Sigmoid colon (tissue), 7 donors: ENCODE data around the gene OPRL1. TPM values are rescaled to one million over a fixed set of nuclear protein-coding genes. Genes with fewer than 3 reads are reported as not detected.

ENCODE experiments used
- DNase-seq: peaks from one replicate; pipeline ENCODE4 v3.0.0-alpha.2; 2019
- H3K27ac ChIP-seq, 4 donors: fragments of 200-600 bp; sonication (generic); one replicate each; pipeline ENCODE4 v1.5.1; 2016 to 2019; ENCODE audit warnings: mild to moderate bottlenecking in 1 of 4
- H3K27me3 ChIP-seq, 3 donors: fragments of 200-600 bp; sonication (generic); one replicate each; pipeline ENCODE4 v1.5.1; 2019; ENCODE audit warnings: mild to moderate bottlenecking in 1 of 3
- H3K36me3 ChIP-seq, 4 donors: fragments of 200-600 bp; sonication (generic); one replicate each; pipeline ENCODE4 v1.5.1; 2016 to 2019
- H3K4me1 ChIP-seq, 4 donors: fragments of 200-600 bp; sonication (generic); one replicate each; pipeline ENCODE4 v1.5.1; 2017 to 2019
- H3K4me3 ChIP-seq, 4 donors: fragments of 200-600 bp; sonication (generic); one replicate each; pipeline ENCODE4 v1.5.1; 2017 to 2019; ENCODE audit warnings: mild to moderate bottlenecking in 2 of 4, moderate library complexity in 1 of 4
- H3K9me3 ChIP-seq, 4 donors: fragments of 200-600 bp in 3 of 4; sonication (generic) in 3 of 4; one replicate each; pipeline versions ENCODE4 v1.5.1 to v1.6.1; 2013 to 2019
- EP300 ChIP-seq, 4 donors: sonication (generic); formaldehyde crosslinking; IDR thresholded peaks; one replicate each; pipeline ENCODE4 v1.6.1; 2017; ENCODE audit warnings: antibody characterized with exemption in 4 of 4
- POLR2A ChIP-seq, 2 donors: fragments of 450-650 bp; IDR thresholded peaks; one replicate each; pipeline ENCODE4 v1.6.1; 2016; ENCODE audit warnings: antibody characterized with exemption in 2 of 2, mild to moderate bottlenecking in 2 of 2, moderate library complexity in 2 of 2
- POLR2AphosphoS5 ChIP-seq, 4 donors: sonication (generic); formaldehyde crosslinking; IDR thresholded peaks; one replicate each; pipeline ENCODE4 v1.6.1; 2017; ENCODE audit warnings: antibody characterized with exemption in 4 of 4
- WGBS, 2 donors: extraction: QIAGEN DNeasy Blood & Tissue Kit; methylation state at CpG; one replicate each; pipeline ENCODE4 v1.1.7; 2013; 5-methylcytosine and 5-hydroxymethylcytosine counted together
- intact Hi-C: fragments of 100-400 bp; cut with DNase I; formaldehyde crosslinking; loops from one replicate; pipeline ENCODE4 v1.15.1; 2023
- polyA plus RNA-seq, 3 donors: library from polyadenylated mRNA; stranded (reverse); fragments of 200-250 nt; gene quantifications; one replicate each; pipeline ENCODE4 v1.2.3, GENCODE V29; 2013
- total RNA-seq, 4 donors: library from RNA; depleted of rRNA; stranded (reverse); fragments of >200 nt; gene quantifications; one replicate each; pipeline ENCODE4 v1.1.0, GENCODE V29; 2016
- TF ChIP-seq, protein P1 (sequence below), 4 experiments: fragments of 450-650 bp in 3 of 4; fragments of 200-600 bp in 1 of 4; IDR thresholded peaks; one replicate each; pipeline ENCODE4 v1.5.1; 2016 to 2019; ENCODE audit warnings: antibody characterized with exemption in 4 of 4, mild to moderate bottlenecking in 3 of 4, moderate library complexity in 2 of 4
- donor health status: healthy with polysubstance abuse.
- donor health status: Bipolar disorder and iron deficiency.
- donor health status: healthy.

Gene OPRL1
- total and polyA plus RNA-seq, 7 donors, result under 0.01 to 2.2 (median 0.89) TPM; not detected in 1

DNA sequence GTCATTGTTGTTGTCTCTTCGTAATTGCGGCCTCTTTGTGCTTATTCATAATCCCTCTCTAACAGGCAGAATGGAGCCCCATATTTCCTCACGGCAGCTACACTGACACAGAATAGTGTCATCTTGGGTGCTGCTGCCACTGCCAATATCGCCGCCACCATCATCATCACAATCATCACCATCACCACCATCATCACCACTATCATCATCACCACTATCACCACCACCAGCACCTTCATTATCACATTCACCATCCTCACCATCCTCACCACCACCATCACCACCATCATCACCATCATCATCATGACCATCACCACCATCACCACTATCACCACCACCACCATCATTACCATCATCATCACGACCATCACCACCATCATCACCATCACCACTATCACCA is 16.7 kb downstream of the OPRL1 start:
- Histone ChIP-seq H3K9me3 (no peaks in the 10 kb centered on the region), H3K4me3 (no peak overlapping the region), H3K36me3 (no peaks in the 10 kb centered on the region), H3K4me1 (no peaks in the 10 kb centered on the region), H3K27me3 (peaks cover 11 to 53% (median 45%) of the 10 kb centered on the region in 3 donors), H3K27ac (no peak overlapping the region)
- no peak for DNase-seq
- intact Hi-C loops, result no loop called here
- WGBS, 2 donors, result 81 to 88% methylated on average over 6 of the region's 6 CpGs
- TF ChIP-seq EP300 (IDR thresholded peaks at IDR 0.05) (no peak), POLR2A (IDR thresholded peaks at IDR 0.05) (no peak), POLR2AphosphoS5 (IDR thresholded peaks at IDR 0.05) (no peak)
- TF ChIP-seq, protein P1, sequence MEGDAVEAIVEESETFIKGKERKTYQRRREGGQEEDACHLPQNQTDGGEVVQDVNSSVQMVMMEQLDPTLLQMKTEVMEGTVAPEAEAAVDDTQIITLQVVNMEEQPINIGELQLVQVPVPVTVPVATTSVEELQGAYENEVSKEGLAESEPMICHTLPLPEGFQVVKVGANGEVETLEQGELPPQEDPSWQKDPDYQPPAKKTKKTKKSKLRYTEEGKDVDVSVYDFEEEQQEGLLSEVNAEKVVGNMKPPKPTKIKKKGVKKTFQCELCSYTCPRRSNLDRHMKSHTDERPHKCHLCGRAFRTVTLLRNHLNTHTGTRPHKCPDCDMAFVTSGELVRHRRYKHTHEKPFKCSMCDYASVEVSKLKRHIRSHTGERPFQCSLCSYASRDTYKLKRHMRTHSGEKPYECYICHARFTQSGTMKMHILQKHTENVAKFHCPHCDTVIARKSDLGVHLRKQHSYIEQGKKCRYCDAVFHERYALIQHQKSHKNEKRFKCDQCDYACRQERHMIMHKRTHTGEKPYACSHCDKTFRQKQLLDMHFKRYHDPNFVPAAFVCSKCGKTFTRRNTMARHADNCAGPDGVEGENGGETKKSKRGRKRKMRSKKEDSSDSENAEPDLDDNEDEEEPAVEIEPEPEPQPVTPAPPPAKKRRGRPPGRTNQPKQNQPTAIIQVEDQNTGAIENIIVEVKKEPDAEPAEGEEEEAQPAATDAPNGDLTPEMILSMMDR (IDR thresholded peaks at IDR 0.05), result no peak

DNA sequence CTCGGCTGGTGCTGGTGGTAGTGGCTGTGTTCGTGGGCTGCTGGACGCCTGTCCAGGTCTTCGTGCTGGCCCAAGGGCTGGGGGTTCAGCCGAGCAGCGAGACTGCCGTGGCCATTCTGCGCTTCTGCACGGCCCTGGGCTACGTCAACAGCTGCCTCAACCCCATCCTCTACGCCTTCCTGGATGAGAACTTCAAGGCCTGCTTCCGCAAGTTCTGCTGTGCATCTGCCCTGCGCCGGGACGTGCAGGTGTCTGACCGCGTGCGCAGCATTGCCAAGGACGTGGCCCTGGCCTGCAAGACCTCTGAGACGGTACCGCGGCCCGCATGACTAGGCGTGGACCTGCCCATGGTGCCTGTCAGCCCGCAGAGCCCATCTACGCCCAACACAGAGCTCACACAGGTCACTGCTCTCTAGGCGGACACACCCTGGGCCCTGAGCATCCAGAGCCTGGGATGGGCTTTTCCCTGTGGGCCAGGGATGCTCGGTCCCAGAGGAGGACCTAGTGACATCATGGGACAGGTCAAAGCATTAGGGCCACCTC is 18.7 kb downstream of the OPRL1 start:
- no peak for DNase-seq
- WGBS, 2 donors, result 90 to 96% methylated on average over 28 of the region's 28 CpGs
- Histone ChIP-seq H3K36me3 (no peaks in the 10 kb centered on the region), H3K4me1 (peaks cover 0 to 12% (median 10%) of the 10 kb centered on the region in 4 donors), H3K4me3 (no peak overlapping the region), H3K27ac (no peak overlapping the region), H3K9me3 (no peaks in the 10 kb centered on the region), H3K27me3 (peaks cover 23 to 72% (median 58%) of the 10 kb centered on the region in 3 donors)
- intact Hi-C loops, result no loop called here
- TF ChIP-seq EP300 (IDR thresholded peaks at IDR 0.05), result no peak
- TF ChIP-seq, protein P1 (IDR thresholded peaks at IDR 0.05), result no peak

DNA sequence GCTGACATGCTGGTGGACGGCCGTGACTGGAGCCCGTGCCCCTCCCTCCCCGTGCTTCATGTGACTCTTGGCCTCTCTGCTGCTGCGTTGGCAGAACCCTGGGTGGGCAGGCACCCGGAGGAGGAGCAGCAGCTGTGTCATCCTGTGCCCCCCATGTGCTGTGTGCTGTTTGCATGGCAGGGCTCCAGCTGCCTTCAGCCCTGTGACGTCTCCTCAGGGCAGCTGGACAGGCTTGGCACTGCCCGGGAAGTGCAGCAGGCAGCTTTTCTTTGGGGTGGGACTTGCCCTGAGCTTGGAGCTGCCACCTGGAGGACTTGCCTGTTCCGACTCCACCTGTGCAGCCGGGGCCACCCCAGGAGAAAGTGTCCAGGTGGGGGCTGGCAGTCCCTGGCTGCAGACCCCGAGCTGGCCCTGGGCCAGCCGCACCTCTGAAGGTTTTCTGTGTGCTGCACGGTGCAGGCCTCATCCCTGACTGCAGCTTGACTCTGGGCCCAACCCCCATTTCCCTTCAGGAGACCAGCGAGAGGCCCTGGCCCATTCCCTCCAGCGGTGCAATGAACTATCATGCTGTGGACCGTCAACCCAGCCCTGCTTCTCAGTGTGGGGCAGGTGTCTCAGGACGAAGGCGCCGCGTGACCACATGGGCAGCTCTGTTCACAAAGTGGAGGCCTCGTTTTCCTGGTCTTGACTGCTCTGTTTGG is 19.4 kb downstream of the OPRL1 start:
- Histone ChIP-seq H3K4me3 (no peak overlapping the region), H3K4me1 (peaks cover 0 to 12% (median 10%) of the 10 kb centered on the region in 4 donors), H3K9me3 (no peaks in the 10 kb centered on the region), H3K36me3 (no peaks in the 10 kb centered on the region), H3K27me3 (peaks cover 23 to 79% (median 65%) of the 10 kb centered on the region in 3 donors), H3K27ac (no peak overlapping the region)
- no peak for DNase-seq
- no peak for TF ChIP-seq POLR2AphosphoS5 (IDR thresholded peaks at IDR 0.05)
- TF ChIP-seq EP300 (IDR thresholded peaks at IDR 0.05), result no peak
- TF ChIP-seq, protein P1 (IDR thresholded peaks at IDR 0.05), result no peak
- no peak for TF ChIP-seq POLR2A (IDR thresholded peaks at IDR 0.05)
- WGBS, 2 donors, result 68 to 84% methylated on average over 21 of the region's 21 CpGs
- intact Hi-C loops, result no loop called here

DNA sequence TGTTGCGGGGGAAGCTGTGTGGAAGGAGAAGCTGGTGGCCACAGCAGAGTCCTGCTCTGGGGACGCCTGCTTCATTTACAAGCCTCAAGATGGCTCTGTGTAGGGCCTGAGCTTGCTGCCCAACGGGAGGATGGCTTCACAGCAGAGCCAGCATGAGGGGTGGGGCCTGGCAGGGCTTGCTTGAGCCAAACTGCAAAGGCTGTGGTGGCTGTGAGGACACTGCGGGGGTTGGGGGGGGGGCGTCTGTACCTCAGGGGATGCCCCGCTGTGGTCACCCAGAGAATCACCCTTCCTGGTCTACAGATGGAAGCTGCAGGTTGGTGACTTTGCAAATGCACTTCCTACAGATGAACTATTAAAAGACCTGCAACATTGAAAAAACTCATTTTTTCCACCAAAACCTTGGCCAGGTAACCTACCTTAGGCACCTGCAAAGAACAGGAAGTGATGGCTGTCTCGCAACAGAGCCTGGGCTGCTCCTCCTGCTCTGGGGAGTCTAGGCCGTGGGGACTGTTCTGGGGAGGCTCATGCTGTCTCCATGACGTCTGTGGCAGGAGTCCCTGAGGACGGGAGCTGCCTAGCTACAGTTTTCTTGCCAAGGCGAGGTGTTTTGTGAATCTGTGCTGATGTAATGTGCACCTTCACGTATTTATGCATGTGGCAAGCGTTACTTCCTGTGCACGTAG is 20.1 kb downstream of the OPRL1 start:
- peaks cover 0 to 12% (median 10%) of the 10 kb centered on the region in 4 donors for H3K4me1 ChIP-seq
- H3K36me3 ChIP-seq, result no peaks in the 10 kb centered on the region
- H3K27ac ChIP-seq, result no peak overlapping the region
- no peak for DNase-seq
- intact Hi-C loops, result no loop called here
- TF ChIP-seq POLR2AphosphoS5 (IDR thresholded peaks at IDR 0.05), result no peak
- no peak for TF ChIP-seq POLR2A (IDR thresholded peaks at IDR 0.05)
- TF ChIP-seq, protein P1 (IDR thresholded peaks at IDR 0.05), result no peak
- TF ChIP-seq EP300 (IDR thresholded peaks at IDR 0.05), result no peak
- no peak overlapping the region for H3K4me3 ChIP-seq
- 60 to 65% methylated on average over 14 of the region's 14 CpGs for WGBS, 2 donors
- no peaks in the 10 kb centered on the region for H3K9me3 ChIP-seq
- H3K27me3 ChIP-seq, result peaks cover 23 to 80% (median 65%) of the 10 kb centered on the region in 3 donors
